ENCODE data around the gene CFAP251. TPM values are rescaled to one million over a fixed set of nuclear protein-coding genes. Genes with fewer than 3 reads are reported as not detected.
A peak's percentile ranks its signal among the peaks of the same experiment; 100 is the strongest.

Gene CFAP251
- polyA plus RNA-seq, 3 donors = 0.08 to 0.17 TPM; not detected in 1

GRCh38 chr12:122048151-122048550 lies 129.8 kb downstream of the CFAP251 start:
- TF ChIP-seq CTCF (IDR thresholded peaks at IDR 0.05) = no peak
- Histone ChIP-seq H3K79me2 (ENCODE audit: insufficient read depth, low read length) (no peaks in the 10 kb centered on the region), H3K36me3 (replicated peaks in 1 of 2; ENCODE audit: control insufficient read depth in 1 of 2, insufficient read depth in 2 of 2, low read length in 2 of 2) (no peaks in the 10 kb centered on the region), H3K4me2 (replicated peaks; ENCODE audit: extremely low read depth, low read length, poor library complexity, severe bottlenecking) (no peak overlapping the region), H3K27me3 (ENCODE audit: control insufficient read depth in 2 of 2, insufficient read depth in 2 of 2, low read length in 2 of 2) (no peaks in the 10 kb centered on the region), H2AFZ (ENCODE audit: insufficient read depth, low read depth, low read length, poor library complexity, severe bottlenecking) (no peak overlapping the region), H4K20me1 (ENCODE audit: insufficient read depth, low read length) (no peaks in the 10 kb centered on the region), H3K9me3 (replicated peaks in 1 of 2; ENCODE audit: control insufficient read depth in 1 of 2, insufficient read depth in 1 of 2, low read length in 2 of 2) (no peaks in the 10 kb centered on the region), H3K4me3 (replicated peaks in 1 of 3; ENCODE audit: low read depth in 2 of 3, low read length in 3 of 3) (no peak overlapping the region), H3K27ac (ENCODE audit: low read depth in 1 of 2, low read length in 2 of 2) (no peak overlapping the region), H3K4me1 (ENCODE audit: control insufficient read depth in 1 of 2, insufficient read depth in 2 of 2, low read length in 2 of 2) (peaks cover 9% of the 10 kb centered on the region in 2 donors), H3K9ac (ENCODE audit: insufficient read depth, low read length, poor library complexity, severe bottlenecking) (no peak overlapping the region)
- H3K4me3 Mint-ChIP-seq = no peak overlapping the region
- H3K4me1 Mint-ChIP-seq = peaks cover 8% of the 10 kb centered on the region
- H3K27me3 Mint-ChIP-seq (ENCODE audit: low read depth in 3 of 3) = peaks cover 0 to 2% (median 0%) of the 10 kb centered on the region in 3 donors
- WGBS (ENCODE audit: insufficient coverage) = 97% methylated on average over 4 of the region's 8 CpGs
- no peak for DNase-seq
- intact Hi-C loops (cut with micrococcal nuclease) = no loop called here
- peak overlapping the region in 2 of 7 donors; percentile 40 to 41 for H3K27ac Mint-ChIP-seq
- H3K9me3 Mint-ChIP-seq = peaks cover 0 to 1% (median 0%) of the 10 kb centered on the region in 7 donors
- H3K36me3 Mint-ChIP-seq = peaks cover 0 to 33% of the 10 kb centered on the region in 2 donors

GRCh38 chr12:122049827-122050226 lies 131.4 kb downstream of the CFAP251 start:
- DNase-seq = peak in 1 of 3 donors; percentile 4
- Mint-ChIP-seq H3K4me3 (peak overlapping the region; percentile 64 to 69), H3K9me3 (peaks cover 0 to 1% (median 0%) of the 10 kb centered on the region in 7 donors), H3K4me1 (peaks cover 12% of the 10 kb centered on the region), H3K36me3 (peaks cover 0 to 25% of the 10 kb centered on the region in 2 donors), H3K27ac (peak overlapping the region in 1 of 7 donors; percentile 54), H3K27me3 (ENCODE audit: low read depth in 3 of 3) (no peaks in the 10 kb centered on the region)
- peaks cover 9 to 12% of the 10 kb centered on the region in 2 donors for H3K4me1 ChIP-seq (ENCODE audit: control insufficient read depth in 1 of 2, insufficient read depth in 2 of 2, low read length in 2 of 2)
- no peaks in the 10 kb centered on the region for H3K27me3 ChIP-seq (ENCODE audit: control insufficient read depth in 2 of 2, insufficient read depth in 2 of 2, low read length in 2 of 2)
- no peaks in the 10 kb centered on the region for H3K36me3 ChIP-seq (replicated peaks in 1 of 2; ENCODE audit: control insufficient read depth in 1 of 2, insufficient read depth in 2 of 2, low read length in 2 of 2)
- no peaks in the 10 kb centered on the region for H3K79me2 ChIP-seq (ENCODE audit: insufficient read depth, low read length)
- 33% methylated on average over 9 of the region's 9 CpGs for WGBS (ENCODE audit: insufficient coverage)
- TF ChIP-seq CTCF (IDR thresholded peaks at IDR 0.05) = no peak
- no peak overlapping the region for H3K27ac ChIP-seq (ENCODE audit: low read depth in 1 of 2, low read length in 2 of 2)
- intact Hi-C loops (cut with micrococcal nuclease) = no loop called here
- H3K4me3 ChIP-seq (replicated peaks in 1 of 3; ENCODE audit: low read depth in 2 of 3, low read length in 3 of 3) = no peak overlapping the region
- H3K9me3 ChIP-seq (replicated peaks in 1 of 2; ENCODE audit: control insufficient read depth in 1 of 2, insufficient read depth in 1 of 2, low read length in 2 of 2) = no peaks in the 10 kb centered on the region
- H3K9ac ChIP-seq (ENCODE audit: insufficient read depth, low read length, poor library complexity, severe bottlenecking) = no peak overlapping the region
- H2AFZ ChIP-seq (ENCODE audit: insufficient read depth, low read depth, low read length, poor library complexity, severe bottlenecking) = peak overlapping the region; percentile 65
- H3K4me2 ChIP-seq (replicated peaks; ENCODE audit: extremely low read depth, low read length, poor library complexity, severe bottlenecking) = no peak overlapping the region
- no peaks in the 10 kb centered on the region for H4K20me1 ChIP-seq (ENCODE audit: insufficient read depth, low read length)

Data from CD14-positive monocyte (primary cell).